ENCODE results near the gene SRGAP1.

The SRGAP1 gene

DNA sequence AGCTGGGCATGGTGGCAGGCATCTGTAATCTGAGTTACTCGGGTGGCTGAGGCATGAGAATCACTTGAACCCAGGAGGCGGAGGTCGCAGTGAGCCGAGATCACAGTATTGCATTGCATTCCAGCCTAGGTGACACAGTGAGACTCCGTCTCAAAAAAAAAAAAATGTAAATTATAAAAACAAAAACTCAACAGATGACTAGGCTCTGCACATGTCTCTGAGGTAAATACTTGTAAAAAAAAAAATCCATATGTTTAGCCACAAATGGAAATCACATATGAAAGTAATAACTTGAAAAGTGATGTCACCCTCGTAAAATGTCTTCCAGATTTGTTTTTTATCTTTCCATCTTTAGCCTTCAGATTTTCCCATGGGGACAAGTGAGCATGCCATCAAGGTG, 292.6 kb downstream of the SRGAP1 start:
- no peak overlapping the region for H3K4me3 ChIP-seq (ENCODE audit: low read depth, low read length)
- TF ChIP-seq, protein P1, sequence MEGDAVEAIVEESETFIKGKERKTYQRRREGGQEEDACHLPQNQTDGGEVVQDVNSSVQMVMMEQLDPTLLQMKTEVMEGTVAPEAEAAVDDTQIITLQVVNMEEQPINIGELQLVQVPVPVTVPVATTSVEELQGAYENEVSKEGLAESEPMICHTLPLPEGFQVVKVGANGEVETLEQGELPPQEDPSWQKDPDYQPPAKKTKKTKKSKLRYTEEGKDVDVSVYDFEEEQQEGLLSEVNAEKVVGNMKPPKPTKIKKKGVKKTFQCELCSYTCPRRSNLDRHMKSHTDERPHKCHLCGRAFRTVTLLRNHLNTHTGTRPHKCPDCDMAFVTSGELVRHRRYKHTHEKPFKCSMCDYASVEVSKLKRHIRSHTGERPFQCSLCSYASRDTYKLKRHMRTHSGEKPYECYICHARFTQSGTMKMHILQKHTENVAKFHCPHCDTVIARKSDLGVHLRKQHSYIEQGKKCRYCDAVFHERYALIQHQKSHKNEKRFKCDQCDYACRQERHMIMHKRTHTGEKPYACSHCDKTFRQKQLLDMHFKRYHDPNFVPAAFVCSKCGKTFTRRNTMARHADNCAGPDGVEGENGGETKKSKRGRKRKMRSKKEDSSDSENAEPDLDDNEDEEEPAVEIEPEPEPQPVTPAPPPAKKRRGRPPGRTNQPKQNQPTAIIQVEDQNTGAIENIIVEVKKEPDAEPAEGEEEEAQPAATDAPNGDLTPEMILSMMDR (IDR thresholded peaks at IDR 0.05; ENCODE audit: low read depth, low read length), result no peak

DNA sequence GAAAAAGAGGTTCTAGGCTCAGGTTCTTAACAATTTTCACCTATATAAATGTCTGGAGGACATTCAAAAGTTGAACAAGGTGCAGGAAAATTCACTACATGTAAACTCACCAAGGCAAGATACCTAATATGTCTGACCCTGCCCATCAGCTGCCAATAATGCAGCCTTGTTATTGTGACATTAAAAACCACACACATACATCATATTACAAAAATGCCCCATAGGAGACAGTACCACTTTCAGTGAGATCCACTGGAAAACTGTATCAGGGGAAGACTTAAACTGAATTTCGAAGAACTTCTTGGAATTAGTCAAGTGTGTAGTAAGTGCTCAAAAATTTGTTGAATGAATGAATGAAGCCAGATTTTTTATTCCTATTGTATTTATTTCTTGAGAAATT, 294.5 kb downstream of the SRGAP1 start:
- TF ChIP-seq, protein P1 (IDR thresholded peaks at IDR 0.05; ENCODE audit: low read depth, low read length), result no peak
- H3K4me3 ChIP-seq (ENCODE audit: low read depth, low read length), result no peak overlapping the region

DNA sequence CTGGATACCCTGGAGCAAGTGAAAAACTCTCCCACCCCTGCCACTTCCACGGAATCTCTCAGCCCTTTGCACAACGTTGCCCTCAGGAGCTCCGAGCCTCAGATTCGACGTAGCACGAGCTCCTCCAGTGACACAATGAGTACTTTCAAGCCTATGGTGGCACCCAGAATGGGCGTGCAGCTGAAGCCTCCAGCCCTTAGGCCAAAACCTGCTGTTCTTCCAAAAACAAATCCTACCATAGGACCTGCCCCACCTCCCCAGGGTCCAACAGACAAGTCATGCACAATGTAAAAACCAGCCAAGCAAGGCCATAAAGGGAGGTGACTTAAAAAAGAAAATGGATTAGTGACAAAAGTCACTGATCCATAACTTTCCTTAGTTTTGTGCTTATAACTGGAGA, 297.9 kb downstream of the SRGAP1 start:
- no peak overlapping the region for H3K4me3 ChIP-seq (ENCODE audit: low read depth, low read length)
- TF ChIP-seq, protein P1 (IDR thresholded peaks at IDR 0.05; ENCODE audit: low read depth, low read length), result no peak

DNA sequence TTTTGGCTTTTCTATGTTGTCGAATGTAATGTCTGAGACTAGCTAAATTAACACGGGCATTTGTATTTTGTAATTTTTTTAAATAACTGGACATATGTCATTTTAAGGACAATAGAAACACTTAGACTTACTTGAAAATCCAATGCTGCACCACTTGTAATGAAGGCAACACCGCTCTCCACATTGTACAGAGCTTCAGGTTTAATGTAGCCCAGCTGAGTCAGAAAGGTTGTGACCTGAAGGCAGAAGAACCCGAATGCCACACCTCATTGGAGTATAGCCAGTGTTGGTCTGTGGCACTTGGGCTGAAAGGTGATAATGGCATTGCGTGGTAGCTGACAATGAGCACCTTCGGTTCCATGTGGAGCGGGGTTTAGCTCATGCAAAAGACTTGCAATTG, 298.3 kb downstream of the SRGAP1 start:
- no peak overlapping the region for H3K4me3 ChIP-seq (ENCODE audit: low read depth, low read length)

DNA sequence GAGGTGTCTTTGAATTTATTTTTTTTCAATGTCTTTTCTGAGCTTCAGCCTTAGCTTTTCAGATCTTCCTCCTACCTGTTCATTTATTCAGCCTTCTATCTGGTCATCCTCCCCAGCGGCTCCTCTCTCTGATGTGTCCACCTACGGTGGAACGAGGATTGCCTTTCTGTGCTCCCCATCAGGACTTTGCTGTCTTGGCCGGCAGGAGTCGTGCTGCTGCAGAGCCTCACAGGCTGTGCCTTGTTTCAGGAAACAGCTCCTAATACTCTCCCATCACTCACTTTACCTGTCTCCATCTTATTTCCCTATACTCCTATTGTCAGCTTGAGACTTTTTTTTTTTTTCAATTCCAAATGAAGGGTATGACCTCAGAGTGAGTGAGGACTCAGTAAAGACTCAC, 300.7 kb downstream of the SRGAP1 start:
- no peak overlapping the region for H3K4me3 ChIP-seq (ENCODE audit: low read depth, low read length)
- TF ChIP-seq, protein P1 (IDR thresholded peaks at IDR 0.05; ENCODE audit: low read depth, low read length), result no peak

More for the DNA sequence above, 298.3 kb downstream of the SRGAP1 start:
- TF ChIP-seq, protein P1 (IDR thresholded peaks at IDR 0.05; ENCODE audit: low read depth, low read length), result no peak

DNA sequence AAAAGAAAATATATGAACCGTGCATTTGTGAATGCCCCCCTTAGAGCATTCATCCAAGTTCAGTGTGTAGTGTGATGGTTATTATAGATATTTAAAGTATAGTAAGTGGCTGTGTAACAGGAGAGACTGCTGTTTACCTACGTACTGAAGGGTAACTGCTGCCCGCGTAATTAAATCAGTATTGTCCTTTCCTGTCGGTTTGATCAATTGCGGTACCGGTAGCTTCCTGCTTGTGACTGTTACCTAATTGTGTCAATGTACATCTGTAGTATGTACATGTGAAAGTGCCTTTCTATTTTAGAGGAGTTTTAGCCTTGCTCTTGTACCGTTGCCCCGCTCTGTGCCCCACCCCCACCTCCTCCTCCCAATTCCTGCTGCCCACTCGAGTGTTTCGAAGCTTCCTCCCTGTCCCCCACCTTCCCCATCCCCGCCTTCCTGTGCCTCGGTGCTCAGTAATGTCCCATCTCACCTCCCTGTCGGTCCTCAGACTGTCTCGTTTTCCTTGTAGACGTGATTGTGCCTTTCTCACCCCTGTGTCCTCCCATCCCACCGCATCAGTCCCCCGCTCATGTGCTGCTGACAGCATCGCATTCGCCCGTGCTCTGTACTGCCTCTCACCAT, 302.6 kb downstream of the SRGAP1 start:
- H3K4me3 ChIP-seq (ENCODE audit: low read depth, low read length), result no peak overlapping the region
- TF ChIP-seq, protein P1 (IDR thresholded peaks at IDR 0.05; ENCODE audit: low read depth, low read length), result no peak

DNA sequence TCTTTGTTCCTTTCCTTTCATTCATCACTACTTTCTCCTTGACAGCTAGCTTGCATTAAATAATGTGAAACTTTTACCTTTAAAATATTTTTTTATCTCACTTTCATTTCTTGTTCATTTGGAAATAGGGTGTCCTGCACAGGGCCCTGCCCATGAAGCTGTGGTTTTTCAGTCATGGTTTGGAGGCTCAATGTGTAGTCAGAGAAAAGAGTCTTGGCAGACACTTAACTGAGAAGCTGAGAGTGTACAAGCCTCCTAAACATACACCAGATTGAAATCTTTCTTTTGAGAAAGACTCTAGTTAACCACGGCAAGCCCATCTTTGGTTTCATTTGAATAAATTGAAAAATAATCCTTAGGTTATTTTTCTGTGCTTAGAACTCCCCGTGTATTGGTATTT, 303.4 kb downstream of the SRGAP1 start:
- H3K4me3 ChIP-seq (ENCODE audit: low read depth, low read length), result no peak overlapping the region
- TF ChIP-seq, protein P1 (IDR thresholded peaks at IDR 0.05; ENCODE audit: low read depth, low read length), result no peak

All from WI38 (cell line).